NCI-H510A treated with DMSO at 0.1 percent for 48 hours (cell line): ENCODE results near the gene H1-8.
"Not testable (repeated sequence)": the region's sequence is repeated elsewhere in the genome, so short reads cannot be mapped to it uniquely, and the experiment has no call there.

ENCODE experiments used
- DNase-seq: peaks from one replicate; lab custom pipeline; 2025; lab: John Stamatoyannopoulos, UW

The H1-8 gene

GRCh38 chr3:129543156-129543790 is at the start of gene H1-8:
H1-8 (plus strand) TSS chr3:129543175; CDS start chr3:129543219, 44 bp downstream.
- no peak for DNase-seq

DNA sequence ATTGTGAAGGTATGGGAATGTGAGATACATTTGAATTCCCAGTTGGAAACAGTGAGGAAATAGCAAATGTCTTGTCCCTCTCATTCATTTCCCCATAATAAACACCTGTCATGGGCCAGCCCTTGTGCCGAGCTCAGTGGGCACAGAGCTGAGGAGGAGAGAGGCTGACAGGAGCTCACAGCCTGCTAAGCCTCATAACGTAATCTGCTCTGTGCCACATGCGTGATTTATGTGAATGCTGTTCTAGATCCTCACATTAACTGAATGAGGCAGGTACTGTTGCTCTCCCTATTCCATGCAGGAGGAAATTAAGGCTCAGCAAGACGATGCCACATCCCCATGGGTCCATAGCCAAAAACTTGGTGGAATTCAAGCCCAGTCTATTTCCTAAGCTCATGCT is 49.8 kb upstream of the H1-8 start:
- DNase-seq = no peak

DNA sequence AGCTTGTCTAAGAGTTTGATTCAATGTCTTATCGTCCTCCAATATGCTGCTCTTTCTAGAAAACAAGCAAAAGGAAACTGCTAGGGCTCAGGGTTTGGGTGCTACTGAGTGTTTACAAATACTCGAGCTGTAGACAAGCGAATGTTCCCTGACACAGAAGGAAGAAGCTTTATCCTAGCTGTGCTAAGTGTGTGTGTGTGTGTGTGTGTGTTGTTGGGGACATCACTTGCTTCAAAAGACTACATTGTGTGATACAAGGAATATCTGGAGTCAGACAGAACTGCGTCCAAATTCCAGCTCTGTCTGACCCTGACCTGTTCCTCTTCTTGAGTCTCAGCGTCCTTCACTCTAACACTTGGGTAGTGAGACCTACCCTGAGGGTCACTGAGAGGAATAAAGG is 48.5 kb upstream of the H1-8 start:
- DNase-seq = not testable (repeated sequence)

DNA sequence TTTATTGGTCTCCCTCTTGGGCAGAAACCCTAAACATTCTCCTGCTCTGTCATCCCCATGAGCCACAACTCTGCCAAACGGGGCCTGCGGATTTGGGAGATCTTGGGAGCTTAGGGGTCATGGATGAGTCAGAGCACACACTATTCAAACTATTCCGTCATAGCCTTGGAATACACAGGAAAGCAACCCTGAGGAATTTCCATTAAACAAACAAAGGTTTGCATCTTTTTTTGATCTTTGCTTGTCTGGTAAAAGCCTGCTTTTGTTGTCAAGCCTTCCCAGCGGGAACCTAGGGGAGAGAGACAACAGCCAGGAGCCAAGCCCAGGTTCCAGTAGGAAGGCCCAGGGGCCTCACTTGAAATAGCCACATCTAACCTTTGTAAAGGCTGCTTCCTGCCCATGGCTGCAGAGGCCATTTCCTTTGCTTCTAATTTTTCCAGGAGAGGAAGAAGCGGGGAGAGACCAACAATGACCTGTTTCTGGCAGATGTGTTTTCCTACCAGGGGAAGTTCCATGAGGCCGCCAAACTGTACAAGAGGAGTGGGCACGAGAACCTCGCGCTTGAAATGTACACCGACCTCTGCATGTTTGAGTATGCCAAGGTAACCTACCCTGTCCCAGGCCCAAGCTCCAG is 47.9 kb upstream of the H1-8 start:
- not testable (repeated sequence) for DNase-seq

- not testable (repeated sequence) for DNase-seq
Measured at GRCh38 chr3:129497876-129498275, 45.1 kb upstream of the H1-8 start.

- DNase-seq = not testable (repeated sequence)
Measured at GRCh38 chr3:129498603-129499488, 44.1 kb upstream of the H1-8 start.

GRCh38 chr3:129499604-129500333 is 43.2 kb upstream of the H1-8 start:
- not testable (repeated sequence) for DNase-seq

GRCh38 chr3:129500334-129500658 is 42.7 kb upstream of the H1-8 start:
- DNase-seq = no peak

DNA sequence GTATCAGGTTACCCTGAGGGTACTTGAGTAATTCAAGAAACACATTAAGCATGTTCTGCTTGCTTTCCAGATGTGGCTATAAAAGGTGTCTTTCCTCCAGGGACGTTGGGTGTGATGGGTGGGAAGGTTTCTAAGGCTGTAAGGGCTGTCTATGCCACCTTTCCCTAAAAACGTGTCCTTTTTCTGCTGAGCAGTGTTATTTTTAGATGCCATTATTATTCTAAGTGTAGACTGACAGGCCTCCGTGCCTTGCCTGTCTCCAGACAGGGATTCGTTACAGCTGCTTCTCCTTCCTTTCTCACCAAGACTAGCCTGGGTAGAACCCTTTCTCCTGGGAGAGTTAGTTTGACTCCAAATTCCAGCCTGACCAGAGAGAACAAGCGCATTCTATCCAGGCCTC is 41.3 kb upstream of the H1-8 start:
- no peak for DNase-seq

DNA sequence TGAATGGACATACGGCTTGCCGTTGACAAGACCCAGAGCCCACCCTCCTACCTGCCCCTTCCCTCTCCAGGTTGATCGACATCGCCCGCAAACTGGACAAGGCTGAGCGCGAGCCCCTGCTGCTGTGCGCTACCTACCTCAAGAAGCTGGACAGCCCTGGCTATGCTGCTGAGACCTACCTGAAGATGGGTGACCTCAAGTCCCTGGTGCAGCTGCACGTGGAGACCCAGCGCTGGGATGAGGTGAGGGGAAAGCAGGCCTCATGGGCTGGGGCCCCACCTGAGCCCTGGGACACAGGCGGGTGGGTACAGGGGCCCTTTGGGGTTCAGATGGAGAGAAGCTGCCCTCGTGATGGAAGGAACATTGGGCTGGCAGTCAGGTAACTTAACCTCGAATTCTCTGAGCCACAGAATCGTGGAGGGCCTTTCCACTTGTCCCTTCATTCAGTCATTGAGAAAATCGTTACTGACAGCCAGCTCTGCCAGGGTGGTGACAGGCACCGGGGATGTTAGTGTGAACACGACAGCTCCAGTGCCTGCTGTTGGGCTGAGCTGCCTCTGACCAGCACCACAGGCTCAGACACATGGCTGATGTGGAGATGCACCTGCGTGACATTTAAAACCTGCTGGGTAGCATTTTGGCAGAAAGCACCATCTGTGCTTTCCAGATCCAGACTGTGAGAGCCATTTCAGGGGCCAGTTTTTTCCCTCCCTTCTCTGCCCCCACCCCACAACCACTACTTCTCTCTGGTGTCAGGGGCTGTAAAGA is 40.1 kb upstream of the H1-8 start:
- peak; percentile 52 for DNase-seq

- no peak for DNase-seq
Measured at GRCh38 chr3:129503471-129504291, 39.3 kb upstream of the H1-8 start.

DNA sequence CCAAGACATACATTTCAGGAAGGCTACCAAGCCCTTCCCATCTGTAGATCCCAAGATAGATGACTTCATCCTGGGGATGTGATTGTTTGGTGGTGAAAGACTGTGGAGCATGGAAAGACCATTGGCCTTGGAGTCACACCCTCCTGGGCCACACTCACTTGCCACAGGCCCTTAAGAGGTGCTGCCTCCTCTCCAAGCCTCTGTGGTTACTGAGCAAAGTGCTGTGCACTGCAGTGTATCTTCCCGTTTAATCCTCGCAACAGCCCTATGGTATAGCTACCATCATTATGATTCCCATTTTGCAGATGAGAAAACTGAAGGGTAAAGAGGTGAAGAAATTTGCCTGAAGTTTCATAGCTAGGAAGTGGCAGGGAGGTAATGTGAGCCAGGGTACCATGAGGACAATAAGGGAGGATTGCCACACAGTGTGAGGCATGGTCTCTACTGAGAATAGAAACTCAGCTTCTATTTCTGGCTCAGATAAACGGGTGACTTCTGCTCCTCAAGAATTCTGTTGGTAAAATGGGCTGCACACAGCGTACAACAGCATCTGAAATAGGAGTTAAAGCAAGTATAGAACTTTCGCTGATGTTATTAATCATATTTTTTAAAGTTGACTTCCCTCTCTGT is 38.4 kb upstream of the H1-8 start:
- no peak for DNase-seq

- no peak for DNase-seq
Measured at GRCh38 chr3:129505341-129505740, 37.6 kb upstream of the H1-8 start.

DNA sequence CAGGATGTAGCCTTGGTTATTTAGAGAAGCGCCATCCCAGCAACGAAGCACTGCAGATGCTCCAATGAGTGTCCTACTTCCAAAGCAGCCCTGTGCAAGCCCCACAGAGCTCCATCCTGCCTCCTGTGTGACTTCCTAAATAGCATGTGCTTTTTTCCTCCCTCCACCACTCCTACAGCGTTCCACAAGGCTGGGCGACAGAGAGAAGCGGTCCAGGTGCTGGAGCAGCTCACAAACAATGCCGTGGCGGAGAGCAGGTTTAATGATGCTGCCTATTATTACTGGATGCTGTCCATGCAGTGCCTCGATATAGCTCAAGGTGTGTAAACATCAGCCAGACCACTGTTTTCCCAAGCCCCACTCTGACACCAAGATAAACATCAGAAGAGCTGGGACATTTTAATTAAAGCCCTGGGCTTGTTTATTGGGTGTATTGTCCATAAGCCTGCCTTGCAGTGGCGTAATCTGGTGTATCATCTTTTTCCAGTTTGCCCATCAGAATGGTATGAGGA is 36.7 kb upstream of the H1-8 start:
- peak; percentile 75 for DNase-seq

GRCh38 chr3:129507181-129507831 is 35.7 kb upstream of the H1-8 start:
- no peak for DNase-seq

DNA sequence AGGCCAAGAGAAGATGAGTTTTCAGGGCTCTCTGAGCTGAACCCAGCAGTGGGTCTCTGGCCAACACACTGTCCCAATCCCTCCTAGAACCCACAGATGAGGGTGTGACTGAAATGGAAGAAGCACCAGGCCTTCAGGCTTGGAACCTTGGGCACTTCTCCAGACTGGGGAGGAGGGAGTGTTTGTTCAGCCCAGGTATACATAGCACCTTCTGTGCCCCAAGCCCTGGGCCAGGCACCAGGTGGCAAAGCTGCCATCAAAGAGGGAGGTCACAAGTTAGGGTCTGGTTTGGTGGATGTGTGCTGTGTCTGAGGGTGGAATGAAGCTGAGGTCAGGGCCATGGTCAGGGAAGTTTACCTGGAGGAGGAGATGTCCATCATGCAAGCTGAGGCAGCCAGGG is 30.4 kb upstream of the H1-8 start:
- no peak for DNase-seq

DNA sequence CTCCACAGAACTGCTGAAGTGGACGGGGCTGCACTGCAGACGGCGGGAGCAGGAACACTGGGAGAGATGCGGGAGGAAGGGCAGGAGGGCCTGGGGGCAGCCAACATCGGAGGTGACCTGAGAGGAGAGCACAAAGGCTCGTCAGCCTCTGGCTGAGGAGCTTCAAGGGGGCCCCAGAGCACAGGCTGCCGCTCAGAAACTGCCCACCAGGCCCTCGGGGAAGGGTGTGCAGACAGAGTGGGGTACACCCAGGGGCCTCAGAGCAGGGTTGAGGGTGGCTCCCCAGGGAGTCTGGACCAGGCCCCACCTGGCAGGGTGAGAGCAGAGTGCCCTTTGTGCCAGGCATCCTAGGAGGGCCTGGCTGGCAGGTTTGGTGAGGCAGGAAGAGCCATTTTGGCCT is 29.3 kb upstream of the H1-8 start:
- no peak for DNase-seq

DNA sequence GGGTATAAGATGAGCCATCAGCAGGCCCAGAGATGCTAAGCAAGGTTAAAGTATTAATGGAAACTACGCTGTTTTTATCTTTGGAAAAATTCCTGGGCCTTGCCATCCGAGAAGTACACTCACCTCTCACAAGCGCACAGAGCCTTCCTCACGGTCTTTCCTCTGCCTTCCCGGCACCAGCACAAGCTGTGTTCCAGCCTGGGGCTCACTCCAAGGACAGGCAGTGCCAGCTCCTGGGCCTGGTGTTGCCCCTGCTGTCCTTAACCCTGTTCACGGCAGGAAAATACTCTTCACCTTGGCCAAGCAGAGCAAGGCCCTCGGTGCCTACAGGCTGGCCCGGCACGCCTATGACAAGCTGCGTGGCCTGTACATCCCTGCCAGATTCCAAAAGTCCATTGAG is 28.9 kb upstream of the H1-8 start:
- no peak for DNase-seq

DNA sequence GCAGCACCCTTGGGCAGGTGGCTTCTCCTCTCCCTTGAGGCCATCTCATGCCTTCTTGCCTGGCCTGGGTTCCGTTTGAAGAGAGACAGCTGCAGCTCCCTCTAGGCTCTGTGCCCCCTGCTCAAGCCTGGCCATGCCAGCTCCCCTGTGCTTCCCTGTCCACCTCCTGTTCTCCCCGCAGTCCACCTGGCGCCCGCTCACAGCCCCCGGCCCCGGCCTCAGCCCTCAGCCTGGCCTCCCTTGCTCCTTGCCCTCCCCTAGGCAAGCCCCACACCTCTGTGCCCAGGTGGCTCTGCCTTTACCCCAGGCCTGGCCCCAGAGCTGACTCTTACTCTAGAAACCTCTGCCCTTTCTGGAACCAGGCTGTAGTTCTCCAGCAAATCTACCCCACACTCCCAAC is 28.4 kb upstream of the H1-8 start:
- no peak for DNase-seq
